ENCODE results near the gene BAAT.

Gene BAAT

GRCh38 chr9:101381833-101382342 lies 2.9 kb downstream of the BAAT start:
- H3K4me3 ChIP-seq, result no peak overlapping the region

GRCh38 chr9:101381118-101381517 lies 3.7 kb downstream of the BAAT start:
- Histone ChIP-seq H3K4me1 (no peaks in the 10 kb centered on the region), H3K27ac (no peak overlapping the region), H3K36me3 (peaks cover 9% of the 10 kb centered on the region), H3K27me3 (no peaks in the 10 kb centered on the region), H3K4me2 (no peak overlapping the region), H3K9ac (no peak overlapping the region), H3K9me3 (peaks cover 22% of the 10 kb centered on the region), H4K20me1 (no peaks in the 10 kb centered on the region), H3K4me3 (no peak overlapping the region)
- no peak for TF ChIP-seq Cebpa-rat (IDR thresholded peaks at IDR 0.05)

More at GRCh38 chr9:101381833-101382342, 2.9 kb downstream of the BAAT start:
- Histone ChIP-seq H3K27me3 (no peaks in the 10 kb centered on the region), H4K20me1 (no peaks in the 10 kb centered on the region), H3K9me3 (peaks cover 22% of the 10 kb centered on the region), H3K4me2 (no peak overlapping the region), H3K36me3 (peaks cover 9% of the 10 kb centered on the region), H3K9ac (no peak overlapping the region), H3K4me1 (no peaks in the 10 kb centered on the region), H3K27ac (no peak overlapping the region)
- no peak for TF ChIP-seq Cebpa-rat (IDR thresholded peaks at IDR 0.05)

- Histone ChIP-seq H4K20me1 (no peaks in the 10 kb centered on the region), H3K27me3 (no peaks in the 10 kb centered on the region), H3K4me1 (no peaks in the 10 kb centered on the region), H3K27ac (no peak overlapping the region), H3K36me3 (peaks cover 6% of the 10 kb centered on the region), H3K9me3 (peaks cover 15% of the 10 kb centered on the region), H3K9ac (no peak overlapping the region), H3K4me3 (no peak overlapping the region), H3K4me2 (no peak overlapping the region)
- TF ChIP-seq Cebpa-rat (IDR thresholded peaks at IDR 0.05), result no peak
Measured at GRCh38 chr9:101380295-101380694, 4.5 kb downstream of the BAAT start.

- H3K9me3 ChIP-seq, result peaks cover 8% of the 10 kb centered on the region; the same call in 1 of the 2 replicates
- H3K4me2 ChIP-seq, result no peak overlapping the region
- H3K27me3 ChIP-seq, result no peaks in the 10 kb centered on the region
- H3K36me3 ChIP-seq, result no peaks in the 10 kb centered on the region
- H3K9ac ChIP-seq, result no peak overlapping the region
- H3K27ac ChIP-seq, result no peak overlapping the region
- no peak for TF ChIP-seq Cebpa-rat (IDR thresholded peaks at IDR 0.05)
- no peaks in the 10 kb centered on the region for H3K4me1 ChIP-seq
- H3K4me3 ChIP-seq, result no peak overlapping the region
- H4K20me1 ChIP-seq, result no peaks in the 10 kb centered on the region
Measured at GRCh38 chr9:101376111-101376848, 8.5 kb downstream of the BAAT start.

- no peaks in the 10 kb centered on the region for H4K20me1 ChIP-seq
- H3K27me3 ChIP-seq, result no peaks in the 10 kb centered on the region
- no peak for TF ChIP-seq Cebpa-rat (IDR thresholded peaks at IDR 0.05)
- no peak overlapping the region for H3K4me3 ChIP-seq
- no peak overlapping the region for H3K27ac ChIP-seq
- no peaks in the 10 kb centered on the region for H3K36me3 ChIP-seq
- H3K9me3 ChIP-seq, result peaks cover 8% of the 10 kb centered on the region; the same call in 1 of the 2 replicates
- H3K4me2 ChIP-seq, result no peak overlapping the region
- H3K4me1 ChIP-seq, result no peaks in the 10 kb centered on the region
- no peak overlapping the region for H3K9ac ChIP-seq
Measured at GRCh38 chr9:101375546-101375945, 9.3 kb downstream of the BAAT start.

GRCh38 chr9:101372327-101373118 lies 12.3 kb downstream of the BAAT start:
- Histone ChIP-seq H3K9ac (no peak overlapping the region), H3K4me3 (no peak overlapping the region), H3K27me3 (no peaks in the 10 kb centered on the region), H3K4me1 (peaks cover 5% of the 10 kb centered on the region), H3K9me3 (no peaks in the 10 kb centered on the region), H3K36me3 (no peaks in the 10 kb centered on the region), H4K20me1 (no peaks in the 10 kb centered on the region), H3K4me2 (no peak overlapping the region), H3K27ac (no peak overlapping the region)
- TF ChIP-seq Cebpa-rat (IDR thresholded peaks at IDR 0.05), result no peak

- Histone ChIP-seq H3K9me3 (no peaks in the 10 kb centered on the region), H3K4me3 (no peak overlapping the region), H3K4me2 (no peak overlapping the region), H3K27me3 (no peaks in the 10 kb centered on the region), H3K27ac (no peak overlapping the region), H4K20me1 (no peaks in the 10 kb centered on the region), H3K4me1 (peaks cover 7% of the 10 kb centered on the region), H3K9ac (no peak overlapping the region), H3K36me3 (no peaks in the 10 kb centered on the region)
- no peak for TF ChIP-seq Cebpa-rat (IDR thresholded peaks at IDR 0.05)
Measured at GRCh38 chr9:101371813-101372212, 13.0 kb downstream of the BAAT start.

- Histone ChIP-seq H3K27ac (no peak overlapping the region), H3K4me1 (peaks cover 7% of the 10 kb centered on the region), H3K4me2 (no peak overlapping the region), H3K4me3 (no peak overlapping the region), H4K20me1 (no peaks in the 10 kb centered on the region), H3K9ac (no peak overlapping the region), H3K9me3 (no peaks in the 10 kb centered on the region), H3K27me3 (no peaks in the 10 kb centered on the region), H3K36me3 (no peaks in the 10 kb centered on the region)
- TF ChIP-seq Cebpa-rat (IDR thresholded peaks at IDR 0.05), result no peak
Measured at GRCh38 chr9:101369884-101370531, 14.8 kb downstream of the BAAT start.

GRCh38 chr9:101369286-101369685 lies 15.5 kb downstream of the BAAT start:
- H3K27ac ChIP-seq, result no peak overlapping the region
- no peaks in the 10 kb centered on the region for H3K27me3 ChIP-seq
- H3K4me1 ChIP-seq, result peaks cover 7% of the 10 kb centered on the region
- no peak overlapping the region for H3K4me2 ChIP-seq
- H3K9me3 ChIP-seq, result no peaks in the 10 kb centered on the region
- no peaks in the 10 kb centered on the region for H3K36me3 ChIP-seq
- H3K4me3 ChIP-seq, result no peak overlapping the region
- no peak for TF ChIP-seq Cebpa-rat (IDR thresholded peaks at IDR 0.05)
- H4K20me1 ChIP-seq, result no peaks in the 10 kb centered on the region
- no peak overlapping the region for H3K9ac ChIP-seq
